ENCODE data around the gene MEI1.

Gene MEI1

GRCh38 chr22:41844513-41844912 lies 145.2 kb downstream of the MEI1 start:
- no peak for DNase-seq (ENCODE audit: extremely low read depth, low read depth)

GRCh38 chr22:41845380-41846267 lies 146.3 kb downstream of the MEI1 start:
- no peak for TF ChIP-seq CTCF (IDR thresholded peaks at IDR 0.05; ENCODE audit: low read depth, low read length)

More at GRCh38 chr22:41844513-41844912, 145.2 kb downstream of the MEI1 start:
- TF ChIP-seq CTCF (IDR thresholded peaks at IDR 0.05; ENCODE audit: low read depth, low read length), result no peak

GRCh38 chr22:41846268-41846987 lies 147.1 kb downstream of the MEI1 start:
- no peak for DNase-seq (ENCODE audit: extremely low read depth, low read depth)
- no peak for TF ChIP-seq CTCF (IDR thresholded peaks at IDR 0.05; ENCODE audit: low read depth, low read length)

More at GRCh38 chr22:41845380-41846267, 146.3 kb downstream of the MEI1 start:
- DNase-seq (ENCODE audit: extremely low read depth, low read depth), result no peak

GRCh38 chr22:41847300-41847699 lies 148.0 kb downstream of the MEI1 start:
- no peak for DNase-seq (ENCODE audit: extremely low read depth, low read depth)

GRCh38 chr22:41848468-41848867 lies 149.2 kb downstream of the MEI1 start:
- DNase-seq (ENCODE audit: extremely low read depth, low read depth), result no peak
- no peak for TF ChIP-seq CTCF (IDR thresholded peaks at IDR 0.05; ENCODE audit: low read depth, low read length)

More at GRCh38 chr22:41847300-41847699, 148.0 kb downstream of the MEI1 start:
- no peak for TF ChIP-seq CTCF (IDR thresholded peaks at IDR 0.05; ENCODE audit: low read depth, low read length)

Measured in AG09319 (cell line).